HG03469 (cell line): ENCODE data around the gene MRPL32.
A peak's percentile ranks its signal among the peaks of the same experiment; 100 is the strongest.
"Not testable (repeated sequence)": the region's sequence is repeated elsewhere in the genome, so short reads cannot be mapped to it uniquely, and the experiment has no call there.

Experiments
- ATAC-seq: cut with Tn5 transposase; IDR thresholded peaks from one replicate; pipeline ENCODE4 v1.9.1; 2021; ENCODE audit warnings: mild to moderate bottlenecking, moderate library complexity, moderate number of reproducible peaks; ENCODE audit not compliant: unreplicated experiment

Gene MRPL32

GRCh38 chr7:42931834-42932651 is at the start of gene MRPL32, which contains the start of gene PSMA2:
Gene MRPL32, plus strand, starts transcription at chr7:42932376. Its CDS starts 11 bp downstream, at chr7:42932387.
Gene PSMA2, minus strand, starts transcription at chr7:42932174. Its CDS starts 16 bp downstream, at chr7:42932158.
- ATAC-seq = peak; percentile 97

- ATAC-seq = peak; percentile 52
These were observed 48.2 kb upstream of the MRPL32 start for GRCh38 chr7:42883950-42884349.

DNA sequence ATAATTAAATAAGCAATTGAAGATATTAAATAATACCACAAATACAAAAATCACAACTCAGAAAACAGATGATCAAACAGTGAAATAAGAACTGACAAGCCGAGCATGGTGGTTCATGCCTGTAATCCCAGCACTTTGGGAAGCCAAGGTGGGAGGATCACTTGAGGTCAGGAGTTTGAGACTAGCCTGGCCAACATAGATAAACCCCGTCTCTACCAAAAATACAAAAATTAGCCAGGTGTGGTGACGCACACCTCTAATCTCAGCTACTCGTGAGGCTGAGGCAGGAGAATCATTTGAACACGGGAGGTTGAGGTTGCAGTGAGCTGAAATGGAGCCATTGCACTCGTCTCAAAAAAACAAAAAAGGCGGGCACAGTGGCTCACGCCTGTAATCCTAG is 47.0 kb upstream of the MRPL32 start:
- not testable (repeated sequence) for ATAC-seq

- no peak for ATAC-seq
These were observed 46.0 kb upstream of the MRPL32 start for GRCh38 chr7:42886129-42886528.

DNA sequence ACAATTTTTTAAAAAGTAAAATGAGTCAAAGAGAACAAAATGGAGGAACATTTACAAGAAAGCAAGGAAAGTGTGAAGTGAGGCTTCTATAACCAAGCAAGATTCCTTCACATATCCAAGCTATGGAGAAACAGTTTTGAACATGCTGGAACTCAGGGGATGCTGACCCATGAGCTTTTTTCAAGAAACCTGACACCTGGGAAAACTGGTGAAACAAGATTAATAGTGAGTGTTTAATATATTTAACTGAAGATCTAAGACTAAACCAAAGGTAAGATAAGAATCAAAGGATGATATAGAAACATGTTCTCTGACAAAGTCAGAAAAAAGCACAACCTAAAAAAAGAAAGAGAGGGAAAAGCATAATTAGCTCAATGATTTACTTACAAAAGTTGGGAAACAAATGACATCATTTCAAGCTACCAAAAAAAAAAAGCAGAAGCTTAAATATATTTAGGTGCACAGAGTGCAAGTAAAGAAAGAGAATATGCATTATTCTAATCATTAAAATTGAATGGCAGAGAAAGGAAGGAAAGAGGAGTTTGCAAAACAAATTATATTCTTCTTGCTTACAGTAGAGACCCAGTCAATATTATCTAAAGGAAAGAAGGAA is 45.2 kb upstream of the MRPL32 start:
- no peak for ATAC-seq

DNA sequence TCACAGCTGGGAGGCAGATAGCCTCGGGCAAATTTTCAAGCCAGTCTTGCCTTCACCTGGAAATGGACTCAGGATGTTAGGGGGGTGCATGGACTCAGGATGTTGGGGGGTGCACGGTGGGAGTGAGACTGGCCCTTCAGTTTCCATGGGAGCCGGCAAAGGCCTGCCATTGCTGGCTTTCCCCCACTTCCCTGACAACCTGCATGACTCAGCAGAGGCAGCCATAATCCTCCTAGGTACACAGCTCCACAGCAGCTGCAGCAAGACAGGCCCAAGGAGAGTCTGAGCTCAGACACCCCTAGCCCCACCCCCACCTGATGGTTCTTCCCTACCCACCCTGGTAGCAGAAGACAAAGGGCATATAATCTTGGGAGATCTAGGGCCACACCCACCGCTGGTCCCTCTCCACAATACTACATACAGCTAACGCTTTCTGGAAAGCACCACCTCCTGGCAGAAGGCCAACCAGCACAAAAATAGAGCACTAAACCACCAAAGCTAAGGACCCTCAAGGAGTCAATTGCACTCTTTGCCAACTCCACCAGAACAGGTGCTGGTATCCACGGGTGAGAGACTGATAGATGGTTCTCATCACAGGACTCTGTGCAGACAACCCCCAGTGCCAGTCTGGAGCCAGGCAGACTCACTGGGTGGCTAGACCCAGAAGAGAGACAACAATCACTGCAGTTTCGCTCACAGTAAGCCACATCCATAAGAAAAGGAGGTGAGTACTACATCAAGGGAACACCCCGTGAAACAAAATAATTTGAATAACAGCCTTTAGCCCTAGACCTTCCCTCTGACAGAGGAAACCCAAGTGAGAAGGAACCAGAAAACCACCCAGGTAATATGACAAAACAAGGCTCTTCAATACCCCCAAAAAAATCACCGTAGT is 38.6 kb upstream of the MRPL32 start:
- ATAC-seq = no peak

DNA sequence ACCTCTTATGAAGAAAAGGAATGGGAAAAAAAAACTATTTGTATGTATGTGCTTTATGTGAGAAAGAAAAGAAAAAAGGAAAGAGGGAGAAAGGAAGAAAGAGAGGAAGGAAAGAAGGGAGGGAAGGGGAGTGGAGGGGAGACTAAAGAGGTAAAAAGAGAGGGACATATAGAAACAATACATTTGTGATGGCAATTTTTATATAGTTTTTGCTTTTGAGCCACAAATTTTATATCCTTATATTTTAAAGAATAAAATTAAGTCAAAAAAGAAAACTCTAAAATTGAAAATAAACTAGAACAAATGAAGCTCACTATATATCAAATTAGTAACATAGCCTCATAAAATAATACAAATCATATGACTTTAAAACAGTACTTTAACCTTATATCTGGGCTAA is 31.3 kb upstream of the MRPL32 start:
- no peak for ATAC-seq

DNA sequence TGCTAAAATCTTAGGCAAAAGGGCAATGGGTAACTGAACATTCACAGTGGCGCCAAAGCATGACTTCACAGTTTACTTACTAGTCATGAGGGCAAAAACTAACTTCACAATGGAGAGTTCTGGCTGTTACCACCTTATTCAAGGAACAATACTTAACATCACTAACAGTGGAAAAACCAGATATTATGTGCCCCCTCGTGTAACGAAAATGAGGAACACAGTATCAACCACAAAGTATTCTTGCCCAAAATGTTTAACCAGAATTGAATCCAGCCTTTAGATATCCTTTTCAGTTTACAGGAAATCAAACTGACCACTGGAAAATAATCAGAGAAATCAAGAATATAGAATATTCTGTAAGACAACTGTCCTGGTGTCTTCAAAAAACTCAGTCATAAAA is 29.8 kb upstream of the MRPL32 start:
- no peak for ATAC-seq

DNA sequence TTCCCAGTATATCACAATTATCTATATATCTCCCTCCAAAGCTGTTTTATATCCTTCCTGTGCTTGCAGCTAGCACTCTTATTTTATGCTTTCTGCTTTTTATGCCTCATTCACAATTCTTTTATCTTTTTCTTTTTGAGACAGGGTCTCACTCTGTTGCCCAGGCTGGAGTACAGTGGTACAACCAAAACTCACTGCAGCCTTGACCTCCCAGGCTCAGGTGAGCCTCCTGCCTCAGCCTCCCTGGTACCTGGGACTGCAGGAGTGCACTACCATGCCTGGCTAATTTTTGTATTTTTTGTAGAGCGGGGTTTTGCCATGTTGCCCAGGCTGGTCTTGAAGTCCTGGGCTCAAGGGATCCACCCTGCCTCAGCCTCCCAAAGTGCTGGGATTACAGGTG is 26.0 kb upstream of the MRPL32 start:
- ATAC-seq = no peak

- no peak for ATAC-seq
These were observed 24.9 kb upstream of the MRPL32 start for GRCh38 chr7:42907316-42907715.

- ATAC-seq = no peak
These were observed 21.9 kb upstream of the MRPL32 start for GRCh38 chr7:42910306-42910705.

DNA sequence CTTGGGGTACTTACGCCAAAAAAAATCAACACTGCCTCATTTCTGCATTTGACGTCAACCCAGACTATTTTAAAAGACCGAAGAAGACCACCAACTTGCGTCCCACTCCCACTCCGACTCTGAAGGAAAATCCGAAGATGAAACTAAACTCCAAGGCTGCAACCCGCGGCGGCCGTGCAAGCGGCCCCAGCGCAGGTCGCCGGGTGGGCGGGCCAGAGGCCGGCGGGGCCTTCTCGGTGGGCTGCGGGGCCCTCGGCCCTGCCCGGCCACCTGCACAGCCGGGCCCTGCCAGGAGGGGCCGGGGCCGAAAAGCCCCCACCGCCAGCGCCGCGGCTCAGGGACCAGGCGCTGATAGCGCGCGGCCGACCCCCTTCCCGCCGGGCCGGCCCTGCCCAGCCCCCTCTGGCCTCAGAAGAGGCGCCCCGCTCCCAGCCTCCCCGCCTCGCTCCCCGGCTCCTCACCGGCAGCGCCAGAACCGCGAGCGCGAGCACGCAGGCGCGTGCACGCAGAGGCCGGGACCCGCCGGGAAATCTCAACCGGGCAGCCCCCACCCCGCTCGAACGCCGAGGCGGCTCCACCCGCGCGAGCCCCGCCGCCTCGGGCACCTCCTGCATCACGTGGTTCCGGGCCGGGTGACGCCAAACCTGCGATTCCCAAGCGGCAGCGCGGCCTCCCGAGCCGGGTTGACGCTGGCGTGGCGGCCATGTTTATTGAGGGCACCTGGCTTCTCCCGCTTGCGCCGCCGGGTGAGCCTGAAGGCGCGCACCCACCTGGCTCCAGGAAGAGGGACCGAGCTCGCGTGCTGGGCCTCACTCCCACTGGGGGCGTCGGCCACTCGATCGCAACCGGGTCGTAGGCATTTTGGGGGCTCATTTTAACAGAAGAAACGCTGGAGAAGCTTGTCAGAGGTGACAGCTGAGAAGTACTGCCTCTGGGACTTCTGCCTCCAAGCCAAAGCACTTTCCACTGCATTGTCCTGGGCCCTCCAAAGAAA is 20.4 kb upstream of the MRPL32 start, which contains the start of gene C7orf25:
TSS of gene C7orf25 (minus strand) at position 617 of the 994 bp plus-strand sequence. CDS start 1,170 bp downstream, outside the sequence.
- ATAC-seq = peak; percentile 86

GRCh38 chr7:42913591-42913990 is 18.6 kb upstream of the MRPL32 start:
- ATAC-seq = no peak

GRCh38 chr7:42914009-42914408 is 18.2 kb upstream of the MRPL32 start:
- no peak for ATAC-seq

DNA sequence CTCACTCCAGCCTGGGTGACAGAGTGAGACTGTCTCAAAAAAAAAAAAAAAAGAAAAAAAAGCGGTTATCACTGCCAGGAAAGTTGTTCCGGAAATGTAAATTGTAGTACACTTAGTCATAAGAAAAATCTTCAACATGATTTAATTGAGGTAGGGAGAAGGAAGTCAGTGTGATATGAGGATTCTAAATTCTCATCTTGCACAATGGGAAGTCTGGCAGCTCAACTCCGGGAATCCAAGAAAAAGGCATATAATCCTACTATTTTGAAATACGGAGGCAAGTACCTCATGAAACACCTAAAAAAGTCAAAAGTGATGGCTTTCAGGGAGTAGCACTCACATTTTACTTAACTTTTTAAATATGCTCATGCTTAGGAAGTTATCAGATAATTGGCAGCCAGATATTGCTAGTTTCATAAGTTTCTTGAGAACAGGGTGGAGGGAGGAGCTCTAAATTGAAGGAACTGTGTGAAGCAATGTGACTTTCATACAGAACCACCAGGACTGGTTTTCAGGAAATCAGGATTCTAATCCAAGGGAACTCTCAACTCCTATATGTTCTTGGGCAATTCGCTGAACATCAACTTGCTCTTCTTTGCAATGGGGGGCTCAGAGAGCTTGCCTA is 17.6 kb upstream of the MRPL32 start:
- no peak for ATAC-seq

DNA sequence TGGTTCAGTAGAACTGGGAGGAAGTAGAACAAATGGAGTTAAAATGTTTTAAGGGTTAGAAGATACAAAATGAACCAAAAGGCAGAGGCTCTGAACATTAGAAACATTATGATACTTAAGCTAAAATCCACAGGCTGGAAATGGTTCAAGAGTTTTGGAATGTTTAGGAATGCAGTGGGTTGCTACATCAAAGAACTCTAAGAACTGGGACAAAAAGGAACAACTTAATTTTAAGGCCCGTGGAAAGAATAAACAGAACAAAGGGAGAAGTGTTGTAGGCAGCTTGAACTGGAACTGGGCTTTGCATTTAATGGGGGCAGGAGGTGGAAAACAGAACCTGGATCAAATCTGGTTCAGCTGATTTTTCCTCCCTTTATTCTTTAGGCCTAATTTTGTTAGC is 16.8 kb upstream of the MRPL32 start:
- no peak for ATAC-seq

DNA sequence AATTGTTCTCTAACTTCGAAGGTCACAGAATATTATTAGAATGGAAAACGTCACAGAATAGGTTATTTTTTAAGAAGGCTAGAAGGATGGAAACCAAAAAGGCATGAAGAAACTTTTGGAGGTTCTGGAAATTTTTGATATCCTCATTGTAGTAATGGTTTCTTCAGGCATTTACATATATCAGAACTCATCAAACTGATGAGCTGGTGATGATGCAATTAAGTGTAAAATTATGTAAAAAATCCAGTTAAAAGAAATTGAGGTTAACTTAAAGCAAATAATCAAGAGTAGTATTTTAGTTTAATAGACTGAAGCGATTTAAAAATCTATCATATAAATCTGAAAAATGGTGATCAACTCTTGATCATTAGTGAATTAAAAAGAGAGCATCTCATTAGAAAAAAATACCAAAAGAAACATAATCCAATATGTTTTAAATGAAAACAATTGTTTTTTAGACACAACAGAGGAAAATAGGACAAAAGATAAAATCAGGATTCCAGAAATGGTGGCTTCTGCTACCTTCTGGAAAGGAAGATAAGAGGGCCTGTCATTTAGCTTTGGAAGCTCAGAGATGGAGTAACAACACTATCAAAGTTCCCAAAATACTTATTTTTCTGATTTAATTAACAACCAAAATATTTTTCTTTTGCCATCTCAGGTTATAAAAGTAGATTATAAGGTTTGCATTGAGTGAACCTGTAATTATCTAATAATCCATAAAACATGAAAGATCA is 10.0 kb upstream of the MRPL32 start:
- no peak for ATAC-seq

- no peak for ATAC-seq
These were observed 7.8 kb upstream of the MRPL32 start for GRCh38 chr7:42924223-42924838.
